NB4 (cell line): ENCODE measurements around the gene S100PBP.

Experiments
- DNase-seq: peaks from one replicate; pipeline ENCODE4 v3.0.0; 2010; ENCODE audit warnings: low read depth
- H3K4me3 ChIP-seq: one replicate; pipeline ENCODE4 v1.5.1; 2011; ENCODE audit warnings: mild to moderate bottlenecking, low read depth, low read length, moderate library complexity
- CTCF ChIP-seq: IDR thresholded peaks from one replicate; pipeline ENCODE4 v1.5.1; 2012; ENCODE audit warnings: low read depth, low read length
- MYC ChIP-seq: IDR thresholded peaks from 2 replicates; pipeline ENCODE4 v1.6.1; 2011; ENCODE audit warnings: low read depth, low read length
- POLR2A ChIP-seq: IDR thresholded peaks from 2 replicates; pipeline ENCODE4 v1.6.1; 2011; ENCODE audit warnings: mild to moderate bottlenecking; ENCODE audit not compliant: insufficient read length; ENCODE audit errors: extremely low read depth
- TF ChIP-seq, protein P1 (sequence below): IDR thresholded peaks from 2 replicates; pipeline ENCODE4 v1.6.1; 2011; ENCODE audit warnings: low read depth, low read length

Gene S100PBP

DNA sequence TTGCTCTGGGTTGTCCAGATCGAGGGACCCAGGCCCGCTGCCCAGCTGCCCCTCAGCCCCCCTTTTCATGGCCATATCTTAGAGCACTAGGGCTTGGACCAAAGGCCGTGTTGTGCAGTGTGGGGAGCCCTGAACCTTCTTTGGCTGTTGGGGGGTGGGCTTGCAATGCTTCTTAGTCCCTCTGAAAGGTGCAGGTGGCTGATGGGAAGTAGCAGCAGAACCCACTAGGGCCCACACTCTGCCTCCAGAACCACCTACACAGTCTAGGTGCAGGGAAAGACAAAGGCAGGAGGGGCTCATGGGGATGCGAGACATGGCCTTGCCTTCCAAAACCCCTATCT, 66.5 kb downstream of the S100PBP start:
- no peak for DNase-seq
- TF ChIP-seq CTCF (no peak), MYC (no peak), POLR2A (no peak)
- TF ChIP-seq, protein P1, sequence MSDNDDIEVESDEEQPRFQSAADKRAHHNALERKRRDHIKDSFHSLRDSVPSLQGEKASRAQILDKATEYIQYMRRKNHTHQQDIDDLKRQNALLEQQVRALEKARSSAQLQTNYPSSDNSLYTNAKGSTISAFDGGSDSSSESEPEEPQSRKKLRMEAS: no peak
- H3K4me3 ChIP-seq: no peak overlapping the region

- TF ChIP-seq, protein P1: no peak
- TF ChIP-seq MYC: no peak
- TF ChIP-seq CTCF: no peak
- TF ChIP-seq POLR2A: no peak
- H3K4me3 ChIP-seq: no peak overlapping the region
- DNase-seq: no peak
Observed at GRCh38 chr1:32884726-32885125, 67.3 kb downstream of the S100PBP start.

- TF ChIP-seq MYC (no peak), POLR2A (no peak), CTCF (no peak)
- TF ChIP-seq, protein P1: no peak
- H3K4me3 ChIP-seq: no peak overlapping the region
- no peak for DNase-seq
Observed at GRCh38 chr1:32885676-32886003, 68.2 kb downstream of the S100PBP start.

DNA sequence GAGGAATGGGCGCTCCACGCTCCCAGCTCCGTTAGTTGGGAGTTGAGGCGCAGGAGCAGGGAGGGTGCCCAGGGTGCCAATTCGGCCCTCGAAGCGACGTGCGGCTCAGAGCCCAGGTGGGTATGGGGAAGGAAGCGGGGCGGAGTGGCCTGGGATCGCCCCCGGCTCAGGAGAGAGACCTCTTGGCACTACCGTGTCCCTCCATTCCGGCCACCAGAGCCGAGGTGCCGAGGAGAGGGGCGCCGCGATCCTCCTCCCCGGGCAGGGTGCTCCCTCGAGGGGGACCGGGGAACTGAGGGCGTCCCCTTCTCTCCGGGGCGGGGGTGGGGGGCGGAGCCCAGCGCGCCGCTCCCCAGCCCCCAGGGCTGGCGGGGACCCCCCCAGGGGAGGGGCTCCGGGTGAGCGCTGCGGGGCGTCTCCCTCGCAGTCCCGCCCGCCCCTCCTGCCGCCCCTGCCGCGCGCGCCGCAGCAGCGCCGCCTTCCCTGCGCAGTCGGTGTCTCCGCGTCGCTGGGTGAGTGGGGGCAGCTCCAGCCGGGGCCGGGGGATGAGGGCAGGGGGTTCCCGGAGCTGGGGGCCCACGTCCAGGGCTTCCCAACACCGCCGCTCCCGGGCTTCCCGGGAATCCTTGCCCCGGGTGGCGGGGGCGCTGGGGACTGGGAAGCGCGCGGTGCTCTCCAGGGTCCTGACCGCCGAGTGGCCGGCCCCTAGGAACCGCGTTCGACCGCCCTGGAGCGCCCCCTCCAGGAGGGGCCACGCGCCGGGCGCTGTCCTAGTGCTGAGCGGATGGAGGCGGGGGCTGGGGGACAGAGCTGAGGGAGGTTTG, 68.8 kb downstream of the S100PBP start, which contains the start of gene HPCA:
HPCA (plus strand) TSS at position 488 of the 824 bp plus-strand sequence. CDS start 2,408 bp downstream, outside the sequence.
- TF ChIP-seq MYC (no peak), CTCF (peak; percentile 71), POLR2A (no peak)
- TF ChIP-seq, protein P1: no peak
- no peak within 1 kb of the TSS for H3K4me3 ChIP-seq
- peak; percentile 61 for DNase-seq

- TF ChIP-seq MYC (no peak), CTCF (no peak), POLR2A (no peak)
- TF ChIP-seq, protein P1: no peak
- no peak for DNase-seq
- no peak overlapping the region for H3K4me3 ChIP-seq
Observed at GRCh38 chr1:32886828-32887414, 69.5 kb downstream of the S100PBP start.
